DOHH2 (cell line): ENCODE measurements around the gene ITK.

Experiments used
- CTCF ChIP-seq: fragments of 200-600 bp; sonication (generic); IDR thresholded peaks from one replicate; pipeline ENCODE4 v1.5.1; 2014; ENCODE audit warnings: antibody characterized with exemption, mild to moderate bottlenecking, low read depth, low read length; ENCODE audit not compliant: poor library complexity, severe bottlenecking
- EZH2phosphoT487 ChIP-seq: fragments of 200-600 bp; sonication (generic); IDR thresholded peaks from 2 replicates; pipeline ENCODE4 v1.6.1; 2017; ENCODE audit warnings: borderline replicate concordance, mild to moderate bottlenecking, antibody characterized with exemption, low read length, moderate library complexity, mixed read lengths

- TF ChIP-seq CTCF (no peak), EZH2phosphoT487 (no peak)
These were observed 72.2 kb downstream of the ITK start for GRCh38 chr5:157252711-157253465.
